ENCODE measurements around the gene LONP2.

- no peak for TF ChIP-seq EHMT2 (IDR thresholded peaks at IDR 0.05)
- TF ChIP-seq POLR2AphosphoS5 (IDR thresholded peaks at IDR 0.05; ENCODE audit: control insufficient read depth, insufficient read depth, low read depth, low read length), result no peak
- TF ChIP-seq, protein P1, sequence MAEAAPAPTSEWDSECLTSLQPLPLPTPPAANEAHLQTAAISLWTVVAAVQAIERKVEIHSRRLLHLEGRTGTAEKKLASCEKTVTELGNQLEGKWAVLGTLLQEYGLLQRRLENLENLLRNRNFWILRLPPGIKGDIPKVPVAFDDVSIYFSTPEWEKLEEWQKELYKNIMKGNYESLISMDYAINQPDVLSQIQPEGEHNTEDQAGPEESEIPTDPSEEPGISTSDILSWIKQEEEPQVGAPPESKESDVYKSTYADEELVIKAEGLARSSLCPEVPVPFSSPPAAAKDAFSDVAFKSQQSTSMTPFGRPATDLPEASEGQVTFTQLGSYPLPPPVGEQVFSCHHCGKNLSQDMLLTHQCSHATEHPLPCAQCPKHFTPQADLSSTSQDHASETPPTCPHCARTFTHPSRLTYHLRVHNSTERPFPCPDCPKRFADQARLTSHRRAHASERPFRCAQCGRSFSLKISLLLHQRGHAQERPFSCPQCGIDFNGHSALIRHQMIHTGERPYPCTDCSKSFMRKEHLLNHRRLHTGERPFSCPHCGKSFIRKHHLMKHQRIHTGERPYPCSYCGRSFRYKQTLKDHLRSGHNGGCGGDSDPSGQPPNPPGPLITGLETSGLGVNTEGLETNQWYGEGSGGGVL (CRISPR knock-in tag; IDR thresholded peaks at IDR 0.05), result no peak
- TF ChIP-seq GTF2E2 (tag; IDR thresholded peaks at IDR 0.05), result no peak
- TF ChIP-seq USF2 (CRISPR knock-in tag; IDR thresholded peaks at IDR 0.05), result no peak
- no peak for TF ChIP-seq IRF2 (CRISPR knock-in tag; IDR thresholded peaks at IDR 0.05)
- no peak for TF ChIP-seq DNMT1 (IDR thresholded peaks at IDR 0.05)
- TF ChIP-seq, protein P2, sequence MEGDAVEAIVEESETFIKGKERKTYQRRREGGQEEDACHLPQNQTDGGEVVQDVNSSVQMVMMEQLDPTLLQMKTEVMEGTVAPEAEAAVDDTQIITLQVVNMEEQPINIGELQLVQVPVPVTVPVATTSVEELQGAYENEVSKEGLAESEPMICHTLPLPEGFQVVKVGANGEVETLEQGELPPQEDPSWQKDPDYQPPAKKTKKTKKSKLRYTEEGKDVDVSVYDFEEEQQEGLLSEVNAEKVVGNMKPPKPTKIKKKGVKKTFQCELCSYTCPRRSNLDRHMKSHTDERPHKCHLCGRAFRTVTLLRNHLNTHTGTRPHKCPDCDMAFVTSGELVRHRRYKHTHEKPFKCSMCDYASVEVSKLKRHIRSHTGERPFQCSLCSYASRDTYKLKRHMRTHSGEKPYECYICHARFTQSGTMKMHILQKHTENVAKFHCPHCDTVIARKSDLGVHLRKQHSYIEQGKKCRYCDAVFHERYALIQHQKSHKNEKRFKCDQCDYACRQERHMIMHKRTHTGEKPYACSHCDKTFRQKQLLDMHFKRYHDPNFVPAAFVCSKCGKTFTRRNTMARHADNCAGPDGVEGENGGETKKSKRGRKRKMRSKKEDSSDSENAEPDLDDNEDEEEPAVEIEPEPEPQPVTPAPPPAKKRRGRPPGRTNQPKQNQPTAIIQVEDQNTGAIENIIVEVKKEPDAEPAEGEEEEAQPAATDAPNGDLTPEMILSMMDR (IDR thresholded peaks at IDR 0.05 in 2 of 3, conservative IDR thresholded peaks at IDR 0.05 in 1 of 3; ENCODE audit: insufficient read depth in 2 of 3, low read depth in 1 of 3, low read length in 3 of 3), result no peak
- no peak for TF ChIP-seq NCOA4 (IDR thresholded peaks at IDR 0.05; ENCODE audit: partially characterized antibody)
- no peak for TF ChIP-seq ZNF274 (IDR thresholded peaks at IDR 0.05; ENCODE audit: borderline replicate concordance, low read depth, low read length)
Observed at GRCh38 chr16:48394355-48394703, 150.2 kb downstream of the LONP2 start.
